Nephron progenitor cell (in vitro differentiated cells): ENCODE measurements around the gene BBS9.

ENCODE experiments used
- DNase-seq: peaks from one replicate; pipeline ENCODE4 v3.0.0; 2021
- H3K27ac Mint-ChIP-seq: 2 replicates; pipeline ENCODE4 v1.8.0; 2021; ENCODE audit warnings: mild to moderate bottlenecking, moderate library complexity, mixed read lengths
- H3K27me3 Mint-ChIP-seq: 2 replicates; pipeline ENCODE4 v1.8.0; 2021; ENCODE audit warnings: mild to moderate bottlenecking, low read depth, mixed read lengths; ENCODE audit not compliant: poor library complexity
- H3K36me3 Mint-ChIP-seq: 2 replicates; pipeline ENCODE4 v1.8.0; 2021; ENCODE audit warnings: low read depth, mixed read lengths
- H3K4me1 Mint-ChIP-seq: 2 replicates; pipeline ENCODE4 v1.8.0; 2021; ENCODE audit warnings: mixed read lengths
- H3K4me3 Mint-ChIP-seq: 2 replicates; pipeline ENCODE4 v1.8.0; 2021; ENCODE audit warnings: mild to moderate bottlenecking, moderate library complexity, mixed read lengths
- H3K9me3 Mint-ChIP-seq: 2 replicates; pipeline ENCODE4 v1.8.0; 2021; ENCODE audit warnings: mild to moderate bottlenecking, moderate library complexity, mixed read lengths
- TF ChIP-seq, protein P1 (sequence below): fragments of 200-600 bp; sonication (generic); IDR thresholded peaks from 2 replicates; pipeline ENCODE4 v1.5.0; 2021; ENCODE audit warnings: antibody characterized with exemption

The BBS9 gene

DNA sequence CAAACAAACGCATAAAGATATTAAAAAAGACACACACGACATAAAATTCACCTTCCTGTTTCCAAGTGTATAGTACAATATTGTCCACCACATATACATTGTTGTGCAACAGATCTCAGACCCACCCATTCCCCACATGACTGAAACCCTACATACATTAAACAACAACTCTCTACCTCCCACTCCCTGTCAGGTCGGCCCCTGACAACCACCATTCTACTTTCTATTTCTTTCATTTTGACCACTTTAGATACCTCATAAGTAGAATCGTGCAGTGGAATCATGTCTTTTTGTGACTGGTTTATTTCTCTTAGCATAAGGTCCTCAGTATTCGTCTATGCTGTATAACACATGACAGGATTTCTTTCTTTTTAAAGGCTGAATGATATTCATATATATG is 320.5 kb downstream of the BBS9 start:
- H3K4me1 Mint-ChIP-seq = peaks cover 18% of the 10 kb centered on the region
- TF ChIP-seq, protein P1, sequence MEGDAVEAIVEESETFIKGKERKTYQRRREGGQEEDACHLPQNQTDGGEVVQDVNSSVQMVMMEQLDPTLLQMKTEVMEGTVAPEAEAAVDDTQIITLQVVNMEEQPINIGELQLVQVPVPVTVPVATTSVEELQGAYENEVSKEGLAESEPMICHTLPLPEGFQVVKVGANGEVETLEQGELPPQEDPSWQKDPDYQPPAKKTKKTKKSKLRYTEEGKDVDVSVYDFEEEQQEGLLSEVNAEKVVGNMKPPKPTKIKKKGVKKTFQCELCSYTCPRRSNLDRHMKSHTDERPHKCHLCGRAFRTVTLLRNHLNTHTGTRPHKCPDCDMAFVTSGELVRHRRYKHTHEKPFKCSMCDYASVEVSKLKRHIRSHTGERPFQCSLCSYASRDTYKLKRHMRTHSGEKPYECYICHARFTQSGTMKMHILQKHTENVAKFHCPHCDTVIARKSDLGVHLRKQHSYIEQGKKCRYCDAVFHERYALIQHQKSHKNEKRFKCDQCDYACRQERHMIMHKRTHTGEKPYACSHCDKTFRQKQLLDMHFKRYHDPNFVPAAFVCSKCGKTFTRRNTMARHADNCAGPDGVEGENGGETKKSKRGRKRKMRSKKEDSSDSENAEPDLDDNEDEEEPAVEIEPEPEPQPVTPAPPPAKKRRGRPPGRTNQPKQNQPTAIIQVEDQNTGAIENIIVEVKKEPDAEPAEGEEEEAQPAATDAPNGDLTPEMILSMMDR = no peak
- no peak for DNase-seq
- H3K27ac Mint-ChIP-seq = no peak overlapping the region
- peaks cover 23% of the 10 kb centered on the region for H3K36me3 Mint-ChIP-seq
- H3K9me3 Mint-ChIP-seq = peaks cover 28% of the 10 kb centered on the region
- H3K27me3 Mint-ChIP-seq = no peaks in the 10 kb centered on the region
- H3K4me3 Mint-ChIP-seq = no peak overlapping the region

- Mint-ChIP-seq H3K27me3 (no peaks in the 10 kb centered on the region), H3K36me3 (peaks cover 23% of the 10 kb centered on the region), H3K27ac (no peak overlapping the region), H3K4me3 (no peak overlapping the region), H3K9me3 (peaks cover 28% of the 10 kb centered on the region), H3K4me1 (peaks cover 41% of the 10 kb centered on the region)
- no peak for DNase-seq
- TF ChIP-seq, protein P1 = no peak
Measured at GRCh38 chr7:33452805-33453502, 323.6 kb downstream of the BBS9 start.

DNA sequence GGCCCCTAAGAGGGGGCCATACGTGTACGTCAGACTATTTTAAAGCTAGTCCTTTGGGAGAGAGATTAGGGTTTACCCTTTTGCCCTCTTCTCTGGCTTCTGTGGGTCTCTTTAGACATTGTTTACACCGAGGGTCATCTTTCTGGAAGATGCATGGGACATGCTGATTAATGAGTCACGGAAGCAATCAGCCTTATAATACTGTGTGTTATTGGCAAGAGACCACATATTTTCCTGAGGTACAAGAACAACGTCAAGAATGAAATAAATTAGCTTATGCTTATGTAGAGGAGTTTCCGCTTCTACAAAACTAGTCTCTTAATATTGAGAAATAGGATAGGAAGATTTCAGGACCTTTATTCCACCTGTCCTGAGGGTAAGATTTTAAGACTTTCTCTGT is 327.7 kb downstream of the BBS9 start:
- peaks cover 4% of the 10 kb centered on the region for H3K36me3 Mint-ChIP-seq
- no peak for DNase-seq
- H3K4me1 Mint-ChIP-seq = peaks cover 52% of the 10 kb centered on the region
- no peak overlapping the region for H3K4me3 Mint-ChIP-seq
- no peaks in the 10 kb centered on the region for H3K27me3 Mint-ChIP-seq
- peaks cover 4% of the 10 kb centered on the region for H3K9me3 Mint-ChIP-seq
- TF ChIP-seq, protein P1 = no peak
- peak overlapping the region; percentile 72 for H3K27ac Mint-ChIP-seq

DNA sequence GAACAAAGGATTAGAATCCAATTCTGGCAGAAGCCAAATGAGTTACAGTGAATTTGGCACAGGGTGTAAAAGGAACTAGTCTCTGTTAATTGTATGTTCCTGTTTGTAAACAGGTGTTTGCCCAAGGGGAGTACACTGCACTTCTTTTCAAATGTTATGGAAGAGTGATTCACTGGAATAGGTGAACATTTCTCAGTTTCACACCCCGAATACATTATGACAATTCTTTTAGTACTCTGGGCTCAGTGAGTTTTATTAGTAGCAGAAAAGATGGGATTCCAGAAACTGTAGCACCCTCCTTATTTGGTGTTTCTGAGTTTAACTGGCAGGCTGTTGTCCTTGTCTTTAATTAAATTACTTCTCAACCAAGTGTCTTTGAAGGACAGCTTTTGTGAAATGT is 329.2 kb downstream of the BBS9 start:
- Mint-ChIP-seq H3K27me3 (no peaks in the 10 kb centered on the region), H3K9me3 (no peaks in the 10 kb centered on the region), H3K27ac (peak overlapping the region; percentile 61), H3K4me1 (peaks cover 61% of the 10 kb centered on the region), H3K36me3 (no peaks in the 10 kb centered on the region), H3K4me3 (no peak overlapping the region)
- TF ChIP-seq, protein P1 = no peak
- DNase-seq = no peak

DNA sequence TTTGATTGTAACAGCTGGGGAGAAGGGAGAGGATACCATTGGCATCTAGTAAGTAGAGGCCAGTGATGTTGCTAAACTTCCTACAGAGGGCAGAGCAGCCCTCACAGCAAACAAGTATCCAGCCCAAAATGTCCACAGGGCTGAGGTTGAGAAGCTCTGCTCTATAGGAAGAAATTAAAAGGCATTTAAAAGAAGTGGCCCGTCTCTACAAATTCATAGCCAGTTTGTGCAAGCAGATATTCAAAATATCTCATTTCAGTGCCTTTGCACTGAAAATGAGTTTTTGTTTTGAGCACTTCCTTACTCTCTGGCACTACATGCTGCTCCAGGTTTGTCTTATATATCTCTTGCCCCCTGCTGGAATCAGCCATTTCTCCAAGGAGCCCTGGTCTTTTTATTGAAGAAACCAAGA is 330.0 kb downstream of the BBS9 start:
- Mint-ChIP-seq H3K9me3 (no peaks in the 10 kb centered on the region), H3K4me3 (peak overlapping the region; percentile 26), H3K27ac (peak overlapping the region; percentile 2), H3K4me1 (peaks cover 61% of the 10 kb centered on the region), H3K27me3 (no peaks in the 10 kb centered on the region), H3K36me3 (no peaks in the 10 kb centered on the region)
- DNase-seq = peak; percentile 22
- TF ChIP-seq, protein P1 = peak; percentile 63

- TF ChIP-seq, protein P1 = no peak
- Mint-ChIP-seq H3K27me3 (no peaks in the 10 kb centered on the region), H3K4me3 (no peak overlapping the region), H3K9me3 (peaks cover 5% of the 10 kb centered on the region), H3K4me1 (peaks cover 23% of the 10 kb centered on the region), H3K27ac (peak overlapping the region; percentile 62), H3K36me3 (peaks cover 6% of the 10 kb centered on the region)
- DNase-seq = no peak
Measured at GRCh38 chr7:33463131-33463530, 333.8 kb downstream of the BBS9 start.
